H1 (cell line): Measurements from ENCODE around the gene ST13. TPM values are rescaled to one million over a fixed set of nuclear protein-coding genes. Genes with fewer than 3 reads are reported as not detected.

Experiments
- CTCF ChIA-PET: fragments of 300-600 bp; sonication (Branson Sonifier 250); formaldehyde crosslinking; loops from one replicate; lab custom pipeline; 2021; ENCODE audit not compliant: partially characterized antibody; lab: Charles Lee
- POLR2A ChIA-PET: fragments of 300-600 bp; sonication (Branson Sonifier 250); formaldehyde crosslinking; loops from one replicate; lab custom pipeline; 2021; ENCODE audit warnings: inconsistent platforms; ENCODE audit not compliant: partially characterized antibody; lab: Charles Lee
- DNase-seq, 2 experiments: peaks; one replicate each; pipeline versions ENCODE4 v3.0.0 to v3.0.0-alpha.2; 2010 to 2022; ENCODE audit warnings: low spot score in 2 of 2, low read depth in 1 of 2, mixed read lengths in 1 of 2
- FAIRE-seq: peaks from 2 replicates; lab custom pipeline; 2011; peaks lifted over from hg19 to GRCh38; lab: Jason Lieb, UNC
- H2AFZ ChIP-seq: 2 replicates; pipeline ENCODE4 v1.8.1; 2012; ENCODE audit warnings: low read length, inconsistent platforms
- H2AK5ac ChIP-seq: 2 replicates; pipeline ENCODE4 v1.6.1; 2013; ENCODE audit warnings: low read depth, low read length
- H2BK120ac ChIP-seq: replicated peaks from 2 replicates; pipeline ENCODE3; 2013; ENCODE audit warnings: low read depth, low read length, inconsistent platforms
- H2BK12ac ChIP-seq: 2 replicates; pipeline ENCODE4 v1.6.1; 2013; ENCODE audit warnings: low read depth, low read length
- H2BK15ac ChIP-seq: 2 replicates; pipeline ENCODE4 v1.6.1; 2013; ENCODE audit warnings: low read length
- H2BK20ac ChIP-seq: 2 replicates; pipeline ENCODE4 v1.6.1; 2013; ENCODE audit warnings: low read length
- H2BK5ac ChIP-seq: 2 replicates; pipeline ENCODE4 v1.6.1; 2013; ENCODE audit warnings: low read depth, low read length
- H3K14ac ChIP-seq: 2 replicates; pipeline ENCODE4 v1.6.1; 2013; ENCODE audit warnings: inconsistent platforms; ENCODE audit not compliant: insufficient read length
- H3K18ac ChIP-seq: 2 replicates; pipeline ENCODE4 v1.6.1; 2013; ENCODE audit warnings: low read length; ENCODE audit errors: extremely low read depth
- H3K23ac ChIP-seq: 2 replicates; pipeline ENCODE4 v1.6.1; 2013; ENCODE audit warnings: inconsistent platforms; ENCODE audit not compliant: insufficient read length
- H3K23me2 ChIP-seq: 2 replicates; pipeline ENCODE4 v1.6.1; 2013; ENCODE audit warnings: low read depth, low read length
- H3K27ac ChIP-seq: 2 replicates; pipeline ENCODE4 v1.6.1; 2011; ENCODE audit warnings: low read depth, low read length, inconsistent platforms
- H3K27me3 ChIP-seq, 4 experiments: replicated peaks in 1 of 4; 1 replicate in 1 of 4; 2 replicates in 3 of 4; pipeline versions ENCODE4 v1.6.1 to v1.8.1; 2011 to 2013; ENCODE audit warnings: low read length in 3 of 4, mild to moderate bottlenecking in 3 of 4, inconsistent platforms in 2 of 4, mixed read lengths in 2 of 4, moderate library complexity in 1 of 4; ENCODE audit not compliant: control insufficient read depth in 3 of 4, insufficient read depth in 3 of 4; ENCODE audit errors: extremely low read depth in 1 of 4
- H3K36me3 ChIP-seq, 4 experiments: 2 replicates each; pipeline versions ENCODE4 v1.6.1 to v1.8.1; 2011 to 2013; ENCODE audit warnings: mild to moderate bottlenecking in 4 of 4, low read length in 3 of 4, moderate library complexity in 2 of 4, control low read depth in 1 of 4, inconsistent platforms in 1 of 4; ENCODE audit not compliant: insufficient read depth in 4 of 4, control insufficient read depth in 2 of 4
- H3K4ac ChIP-seq: replicated peaks from 2 replicates; pipeline ENCODE3; 2013; ENCODE audit warnings: low read length, low read depth, mixed read lengths, inconsistent platforms; ENCODE audit not compliant: insufficient read length
- H3K4me1 ChIP-seq, 4 experiments: replicated peaks in 1 of 4; 1 replicate in 1 of 4; 2 replicates in 3 of 4; pipeline versions ENCODE4 v1.6.1 to v1.8.1; 2011 to 2013; ENCODE audit warnings: low read length in 3 of 4, inconsistent platforms in 2 of 4, mixed read lengths in 1 of 4; ENCODE audit not compliant: insufficient read depth in 4 of 4, control insufficient read depth in 3 of 4
- H3K4me2 ChIP-seq, 2 experiments: 2 replicates each; pipeline versions ENCODE4 v1.6.1 to v1.8.1; 2011 to 2013; ENCODE audit warnings: low read depth in 2 of 2, low read length in 2 of 2, control low read depth in 1 of 2, inconsistent platforms in 1 of 2, mild to moderate bottlenecking in 1 of 2; ENCODE audit not compliant: insufficient read depth in 1 of 2
- H3K4me3 ChIP-seq, 4 experiments: fragments of 200-600, 300-600 bp in 1 of 4; sonication (generic), shearing (Covaris generic), sonication (Bioruptor Twin) in 1 of 4; 2 replicates each; pipeline versions ENCODE4 v1.5.1 to v1.8.1; 2011 to 2016; ENCODE audit warnings: low read length in 4 of 4, low read depth in 3 of 4, control low read depth in 2 of 4, inconsistent platforms in 2 of 4, mild to moderate bottlenecking in 2 of 4, mixed read lengths in 1 of 4, moderate library complexity in 1 of 4; ENCODE audit not compliant: insufficient read depth in 2 of 4; ENCODE audit errors: extremely low read depth in 1 of 4
- H3K56ac ChIP-seq: replicated peaks from 2 replicates; pipeline ENCODE3; 2013; ENCODE audit warnings: low read depth, mild to moderate bottlenecking, mixed read lengths, low read length, inconsistent platforms; ENCODE audit not compliant: insufficient read length
- H3K79me1 ChIP-seq: 2 replicates; pipeline ENCODE4 v1.6.1; 2013; ENCODE audit warnings: low read depth, low read length, control low read depth
- H3K79me2 ChIP-seq, 2 experiments: 2 replicates each; pipeline versions ENCODE4 v1.6.1 to v1.8.1; 2012 to 2013; ENCODE audit warnings: low read length in 2 of 2, mild to moderate bottlenecking in 2 of 2, inconsistent platforms in 1 of 2; ENCODE audit not compliant: insufficient read depth in 2 of 2, control insufficient read depth in 1 of 2
- H3K9ac ChIP-seq, 4 experiments: replicated peaks in 1 of 4; 1 replicate in 1 of 4; 2 replicates in 3 of 4; pipeline versions ENCODE4 v1.6.1 to v1.8.1; 2011 to 2013; ENCODE audit warnings: low read depth in 3 of 4, low read length in 3 of 4, control low read depth in 2 of 4, mild to moderate bottlenecking in 2 of 4, moderate library complexity in 2 of 4, inconsistent platforms in 1 of 4; ENCODE audit errors: extremely low read depth in 1 of 4
- H3K9me3 ChIP-seq, 2 experiments: 2 replicates each; pipeline versions ENCODE4 v1.6.1 to v1.8.1; 2012 to 2013; ENCODE audit warnings: mild to moderate bottlenecking in 2 of 2, moderate library complexity in 2 of 2, control low read depth in 1 of 2, inconsistent platforms in 1 of 2, low read depth in 1 of 2, low read length in 1 of 2, mixed read lengths in 1 of 2; ENCODE audit not compliant: insufficient read depth in 2 of 2
- H4K20me1 ChIP-seq, 2 experiments: replicated peaks in 1 of 2; 2 replicates each; pipeline versions ENCODE3 to v1.8.1; 2011 to 2013; ENCODE audit warnings: inconsistent platforms in 2 of 2, low read length in 2 of 2, mild to moderate bottlenecking in 1 of 2; ENCODE audit not compliant: insufficient read depth in 2 of 2, control insufficient read depth in 1 of 2
- H4K5ac ChIP-seq: 2 replicates; pipeline ENCODE4 v1.6.1; 2013; ENCODE audit warnings: low read length, low read depth, mixed read lengths, inconsistent platforms; ENCODE audit not compliant: insufficient read length
- H4K8ac ChIP-seq: 2 replicates; pipeline ENCODE4 v1.8.0; 2013; ENCODE audit warnings: mild to moderate bottlenecking, moderate library complexity, low read length, inconsistent platforms; ENCODE audit not compliant: insufficient read depth; ENCODE audit errors: extremely low read depth
- H4K91ac ChIP-seq: replicated peaks from 2 replicates; pipeline ENCODE3; 2013; ENCODE audit warnings: low read length, mixed read lengths, inconsistent platforms; ENCODE audit not compliant: insufficient read length
- ASH2L ChIP-seq: fragments of 200-600, 300-600 bp; sonication (generic); IDR thresholded peaks from one replicate; pipeline ENCODE4 v1.7.1; 2017; ENCODE audit warnings: low read length
- CBX5 ChIP-seq: fragments of 300-800, 300-1000 bp; sonication (generic); IDR thresholded peaks from 2 replicates; pipeline ENCODE4 v1.7.1; 2016; ENCODE audit warnings: antibody characterized with exemption, low read length, low read depth
- CHD2 ChIP-seq: IDR thresholded peaks from 2 replicates; pipeline ENCODE4 v1.6.1; 2012; ENCODE audit warnings: low read length, improper control_type of control experiment
- CTBP2 ChIP-seq: IDR thresholded peaks from 2 replicates; pipeline ENCODE4 v1.7.0; 2011; ENCODE audit warnings: borderline replicate concordance, mild to moderate bottlenecking, moderate library complexity, mixed read lengths, low read length; ENCODE audit not compliant: insufficient read depth, insufficient read length
- E2F6 ChIP-seq: IDR thresholded peaks from 2 replicates; pipeline ENCODE4 v1.6.1; 2012; ENCODE audit warnings: inconsistent platforms
- GTF2F1 ChIP-seq: IDR thresholded peaks from 2 replicates; pipeline ENCODE4 v1.6.1; 2012; ENCODE audit warnings: low read depth, low read length, improper control_type of control experiment, borderline replicate concordance
- HDAC6 ChIP-seq: IDR thresholded peaks from one replicate; pipeline ENCODE4 v1.7.1; 2012; ENCODE audit warnings: low read depth, mild to moderate bottlenecking, inconsistent platforms, low read length, moderate library complexity
- POLR2A ChIP-seq, 2 experiments: IDR thresholded peaks; 1 replicate in 1 of 2; 2 replicates in 1 of 2; pipeline ENCODE4 v1.6.1; 2011; ENCODE audit warnings: low read depth in 2 of 2, low read length in 2 of 2, mild to moderate bottlenecking in 2 of 2; ENCODE audit errors: control extremely low read depth in 1 of 2
- POU5F1 ChIP-seq: IDR thresholded peaks from 2 replicates; pipeline ENCODE4 v1.6.1; 2011; ENCODE audit warnings: low read depth, mild to moderate bottlenecking, low read length, moderate library complexity
- SIRT6 ChIP-seq: IDR thresholded peaks from one replicate; pipeline ENCODE4 v1.7.1; 2012; ENCODE audit warnings: low read length, inconsistent platforms
- SRF ChIP-seq: IDR thresholded peaks from 2 replicates; pipeline ENCODE4 v1.6.1; 2011; ENCODE audit warnings: mild to moderate bottlenecking, low read depth, low read length, moderate library complexity
- USF2 ChIP-seq: IDR thresholded peaks from 2 replicates; pipeline ENCODE4 v1.6.1; 2011; ENCODE audit warnings: low read length, improper control_type of control experiment
- ZNF274 ChIP-seq: IDR thresholded peaks from 2 replicates; pipeline ENCODE4 v1.7.0; 2012; ENCODE audit warnings: low read length, borderline replicate concordance; ENCODE audit errors: extremely low read depth
- WGBS, 2 experiments: shearing (Covaris generic) in 1 of 2; methylation state at CpG; one replicate each; pipeline versions ENCODE4 v1.1.6 to v1.1.7; 2013 to 2015; ENCODE audit warnings: low lambda C conversion rate in 2 of 2, mixed read lengths in 2 of 2, inconsistent platforms in 1 of 2, low coverage in 1 of 2, missing lambda C conversion rate in 1 of 2; ENCODE audit not compliant: insufficient replicate concordance in 2 of 2, insufficient coverage in 1 of 2, insufficient read length in 1 of 2; ENCODE audit errors: extremely low coverage in 1 of 2, missing lambda C conversion rate in 1 of 2; 5-methylcytosine and 5-hydroxymethylcytosine counted together
- polyA plus RNA-seq, 7 experiments: library from polyadenylated mRNA; depleted of rRNA in 3 of 7; stranded (reverse) in 5 of 7; unstranded in 2 of 7; fragments of >200 nt in 5 of 7; fragments of 200-250 nt in 2 of 7; gene quantifications; 1 replicate in 5 of 7; 2 replicates in 1 of 7; 4 replicates in 1 of 7; pipeline versions ENCODE4 v1.2.1 to v1.2.3, GENCODE V29; 2011 to 2013; ENCODE audit warnings: missing spikeins in 2 of 7, mixed read lengths in 2 of 7
- total RNA-seq: library from RNA; stranded (reverse); fragmentation: NEBNext Ultra II Directional; extraction: Animal tissue kit (Norgen Biotek cat#: 25700); gene quantifications from 2 replicates; pipeline ENCODE4 v1.2.1, GENCODE V29; 2021

ST13 gene
- total and polyA plus RNA-seq, 2 of the 8 experiments (the other 6 are each of a cell fraction or from before 2014, with no cell fraction given): 52.0 to 305 TPM

GRCh38 chr22:40890881-40891280 is 34.4 kb upstream of the ST13 start:
- FAIRE-seq (no peak), DNase-seq (no peak)
- peaks cover 0 to 26% (median 10%) of the 10 kb centered on the region in 4 experiments; a peak in 5 of 8 replicates for H3K36me3 ChIP-seq
- no peak overlapping the region for H4K91ac ChIP-seq
- H4K8ac ChIP-seq: no peak overlapping the region
- no peak overlapping the region for H2BK5ac ChIP-seq
- H3K4me1 ChIP-seq: no peaks in the 10 kb centered on the region
- 82% methylated on average over 3 of the region's 3 CpGs; no CpG with 5 or more reads in 1 of the 2 experiments for WGBS, 2 experiments
- no peaks in the 10 kb centered on the region for H3K9me3 ChIP-seq
- H2AFZ ChIP-seq: no peak overlapping the region
- H2BK12ac ChIP-seq: no peak overlapping the region
- H4K5ac ChIP-seq: no peak overlapping the region
- H2AK5ac ChIP-seq: no peak overlapping the region
- H4K20me1 ChIP-seq: peaks cover 0 to 2% of the 10 kb centered on the region in 2 experiments
- H3K4me3 ChIP-seq: no peak overlapping the region
- no peak overlapping the region for H3K18ac ChIP-seq
- no peak overlapping the region for H3K27ac ChIP-seq
- H3K23me2 ChIP-seq: no peaks in the 10 kb centered on the region; the same call in 1 of the 2 replicates
- H3K79me2 ChIP-seq: no peaks in the 10 kb centered on the region
- POLR2A ChIA-PET: interaction anchor here (0.7 to 1.4 kb wide), 2 partner anchors 20 to 32 kb away, joined by 3 to 4 read pairs; no protein-coding TSS in a partner anchor
- H2BK120ac ChIP-seq: no peak overlapping the region
- H3K4ac ChIP-seq: no peak overlapping the region
- H3K14ac ChIP-seq: no peak overlapping the region
- no peak overlapping the region for H2BK15ac ChIP-seq
- no peaks in the 10 kb centered on the region for H3K27me3 ChIP-seq
- no peak overlapping the region for H3K23ac ChIP-seq
- H3K79me1 ChIP-seq: no peaks in the 10 kb centered on the region
- no peak overlapping the region for H3K56ac ChIP-seq
- CTCF ChIA-PET: interaction anchor here (2.3 kb wide), 1 partner anchor 32 kb away, joined by 6 read pairs; no protein-coding TSS in a partner anchor
- H3K4me2 ChIP-seq: no peak overlapping the region
- no peak overlapping the region for H2BK20ac ChIP-seq
- H3K9ac ChIP-seq: no peak overlapping the region
- TF ChIP-seq POLR2A (IDR thresholded peaks at IDR 0.05; ENCODE audit: control extremely low read depth in 1 of 2, low read depth in 2 of 2, low read length in 2 of 2) (no peak), CTBP2 (no peak), CBX5 (no peak), E2F6 (no peak), USF2 (no peak), ZNF274 (no peak), GTF2F1 (no peak), SRF (no peak), HDAC6 (no peak), ASH2L (no peak), POU5F1 (no peak), CHD2 (no peak), SIRT6 (no peak)
